ENCODE results near the gene RETNLB.

- TF ChIP-seq CTCF (conservative IDR thresholded peaks at IDR 0.05; ENCODE audit: low read depth, low read length) = no peak
- no peak for TF ChIP-seq EZH2phosphoT487 (IDR thresholded peaks at IDR 0.05; ENCODE audit: borderline replicate concordance, low read length)
- TF ChIP-seq EZH2 (IDR thresholded peaks at IDR 0.05; ENCODE audit: low read length, unreplicated experiment) = no peak
Observed at GRCh38 chr3:108755686-108756085, 1.5 kb downstream of the RETNLB start.
